A673 (cell line): Measurements from ENCODE around the gene SLC35B2. TPM values are rescaled to one million over a fixed set of nuclear protein-coding genes. Genes with fewer than 3 reads are reported as not detected.

Experiments
- BruUV-seq: library from RNA; stranded (reverse); fragments of 400-500 nt; replicated peaks from 2 replicates; lab custom pipeline; 2021; lab: Mats Ljungman, UMichigan
- CTCF ChIA-PET: fragments of 300-600 bp; sonication (Branson Sonifier 250); formaldehyde crosslinking; loops from one replicate; lab custom pipeline; 2022; ENCODE audit warnings: antibody characterized with exemption; lab: Charles Lee
- POLR2A ChIA-PET: fragments of 300-600 bp; sonication (Branson Sonifier 250); formaldehyde crosslinking; loops from one replicate; lab custom pipeline; 2022; ENCODE audit warnings: antibody characterized with exemption; ENCODE audit not compliant: low non-redundant PET; lab: Charles Lee
- DNase-seq: peaks from one replicate; pipeline ENCODE4 v3.0.0-alpha.2; 2015; ENCODE audit warnings: low spot score
- H3K27ac ChIP-seq: fragments of 200-600 bp; sonication (generic); 2 replicates; pipeline ENCODE4 v1.5.1; 2016; ENCODE audit warnings: mixed run types, low read depth, mild to moderate bottlenecking, mixed read lengths, antibody characterized with exemption, low read length; ENCODE audit not compliant: poor library complexity, severe bottlenecking
- H3K27me3 ChIP-seq: fragments of 200-600 bp; sonication (generic); replicated peaks from 2 replicates; pipeline ENCODE4 v1.6.1; 2017; ENCODE audit warnings: mixed run types, low read depth, mild to moderate bottlenecking, mixed read lengths, antibody characterized with exemption, low read length; ENCODE audit not compliant: insufficient read depth, poor library complexity
- H3K36me3 ChIP-seq: fragments of 200-600 bp; sonication (generic); 2 replicates; pipeline ENCODE4 v1.6.1; 2016; ENCODE audit warnings: mixed run types, mild to moderate bottlenecking, mixed read lengths, antibody characterized with exemption, low read length; ENCODE audit not compliant: insufficient read depth, poor library complexity, severe bottlenecking
- H3K4me1 ChIP-seq: fragments of 200-600 bp; sonication (generic); 2 replicates; pipeline ENCODE4 v1.6.1; 2017; ENCODE audit warnings: mixed run types, mild to moderate bottlenecking, mixed read lengths, antibody characterized with exemption, low read length; ENCODE audit not compliant: insufficient read depth, poor library complexity, severe bottlenecking
- H3K4me3 ChIP-seq: fragments of 200-600 bp; sonication (generic); 2 replicates; pipeline ENCODE4 v1.5.1; 2016; ENCODE audit warnings: low read depth, mixed run types, mild to moderate bottlenecking, mixed read lengths, low read length; ENCODE audit not compliant: poor library complexity, severe bottlenecking
- H3K9me3 ChIP-seq: fragments of 200-600 bp; sonication (generic); 2 replicates; pipeline ENCODE4 v1.6.1; 2016; ENCODE audit warnings: mixed run types, low read depth, mild to moderate bottlenecking, mixed read lengths, antibody characterized with exemption, low read length; ENCODE audit not compliant: poor library complexity, severe bottlenecking
- EZH2 ChIP-seq: fragments of 200-600 bp; sonication (generic); IDR thresholded peaks from 2 replicates; pipeline ENCODE4 v1.6.1; 2017; ENCODE audit warnings: borderline replicate concordance, low read depth, mild to moderate bottlenecking, mixed read lengths, antibody characterized with exemption, low read length; ENCODE audit not compliant: poor library complexity, severe bottlenecking
- intact Hi-C: fragments of 100-400 bp; cut with micrococcal nuclease; formaldehyde crosslinking; loops from one replicate; pipeline ENCODE4 v1.10.0; 2022; ENCODE audit not compliant: unreplicated experiment
- total RNA-seq: library from RNA; stranded (reverse); gene quantifications from 2 replicates; pipeline ENCODE4 v1.2.3, GENCODE V29; 2021
- TF ChIP-seq, protein P1 (sequence below): fragments of 300-800, 200-600 bp; sonication (generic); conservative IDR thresholded peaks from 2 replicates; pipeline ENCODE4 v1.5.1; 2017; ENCODE audit warnings: low read depth, mild to moderate bottlenecking, antibody characterized with exemption, low read length, moderate library complexity, mixed read lengths

SLC35B2 gene
- total RNA-seq, 1 experiment from 2014 or later: 52.0 TPM

DNA sequence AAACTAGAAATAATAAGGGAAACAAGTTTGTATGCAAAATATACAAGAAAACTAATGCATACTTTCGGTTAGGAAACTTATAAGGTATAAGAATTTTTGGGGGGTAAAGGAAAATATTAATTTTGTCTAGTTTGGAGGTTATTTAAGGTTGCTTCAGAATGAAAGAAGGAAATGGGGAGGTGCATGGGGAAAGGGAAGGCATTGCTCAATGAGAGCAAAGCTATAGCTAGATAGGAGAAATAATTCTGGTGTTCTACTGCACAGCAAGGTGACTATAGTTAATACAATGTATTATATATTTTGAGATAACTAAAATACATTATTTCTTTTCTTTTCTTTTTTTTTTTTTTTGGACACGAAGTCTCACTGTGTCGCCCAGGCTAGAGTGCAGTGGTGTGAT lies 46.0 kb downstream of the SLC35B2 start:
- H3K27me3 ChIP-seq: no peaks in the 10 kb centered on the region
- TF ChIP-seq EZH2: no peak
- TF ChIP-seq, protein P1, sequence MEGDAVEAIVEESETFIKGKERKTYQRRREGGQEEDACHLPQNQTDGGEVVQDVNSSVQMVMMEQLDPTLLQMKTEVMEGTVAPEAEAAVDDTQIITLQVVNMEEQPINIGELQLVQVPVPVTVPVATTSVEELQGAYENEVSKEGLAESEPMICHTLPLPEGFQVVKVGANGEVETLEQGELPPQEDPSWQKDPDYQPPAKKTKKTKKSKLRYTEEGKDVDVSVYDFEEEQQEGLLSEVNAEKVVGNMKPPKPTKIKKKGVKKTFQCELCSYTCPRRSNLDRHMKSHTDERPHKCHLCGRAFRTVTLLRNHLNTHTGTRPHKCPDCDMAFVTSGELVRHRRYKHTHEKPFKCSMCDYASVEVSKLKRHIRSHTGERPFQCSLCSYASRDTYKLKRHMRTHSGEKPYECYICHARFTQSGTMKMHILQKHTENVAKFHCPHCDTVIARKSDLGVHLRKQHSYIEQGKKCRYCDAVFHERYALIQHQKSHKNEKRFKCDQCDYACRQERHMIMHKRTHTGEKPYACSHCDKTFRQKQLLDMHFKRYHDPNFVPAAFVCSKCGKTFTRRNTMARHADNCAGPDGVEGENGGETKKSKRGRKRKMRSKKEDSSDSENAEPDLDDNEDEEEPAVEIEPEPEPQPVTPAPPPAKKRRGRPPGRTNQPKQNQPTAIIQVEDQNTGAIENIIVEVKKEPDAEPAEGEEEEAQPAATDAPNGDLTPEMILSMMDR: no peak
- H3K36me3 ChIP-seq: no peaks in the 10 kb centered on the region
- BruUV-seq: no TSS peak
- no peaks in the 10 kb centered on the region for H3K9me3 ChIP-seq
- intact Hi-C loops: no loop called here
- H3K4me1 ChIP-seq: no peaks in the 10 kb centered on the region
- no peak overlapping the region for H3K27ac ChIP-seq
- DNase-seq: no peak
- ChIA-PET POLR2A (no interaction called here), CTCF (no interaction called here)
- no peak overlapping the region for H3K4me3 ChIP-seq

DNA sequence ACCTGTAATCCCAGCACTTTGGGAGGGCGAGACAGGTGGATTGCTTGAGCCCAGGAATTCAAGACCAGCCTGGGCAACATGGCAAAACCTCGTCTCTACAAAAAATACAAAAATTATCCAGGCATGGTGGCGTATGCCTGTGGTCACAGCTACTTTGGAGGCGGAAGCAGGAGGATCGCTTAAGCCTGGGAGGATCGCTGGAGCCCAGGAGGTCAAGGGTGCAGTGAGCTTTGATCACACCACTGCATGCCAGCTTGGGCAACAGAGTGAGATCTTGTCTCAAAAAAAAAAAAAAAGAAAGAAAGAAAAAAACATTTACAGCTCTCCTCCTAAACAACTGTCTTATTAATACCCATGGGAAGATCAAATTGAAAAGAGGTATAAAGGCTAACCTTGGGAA lies 49.4 kb downstream of the SLC35B2 start:
- intact Hi-C loops: no loop called here
- no peaks in the 10 kb centered on the region for H3K4me1 ChIP-seq
- H3K9me3 ChIP-seq: no peaks in the 10 kb centered on the region
- H3K27me3 ChIP-seq: no peaks in the 10 kb centered on the region
- H3K36me3 ChIP-seq: no peaks in the 10 kb centered on the region
- ChIA-PET POLR2A (no interaction called here), CTCF (no interaction called here)
- no peak for DNase-seq
- H3K4me3 ChIP-seq: no peak overlapping the region
- TF ChIP-seq, protein P1: no peak
- no peak for TF ChIP-seq EZH2
- no TSS peak for BruUV-seq
- no peak overlapping the region for H3K27ac ChIP-seq

Other genes with a start within 250 kb of the SLC35B2 start
- 78.8 and 80.4 TPM in 2 replicates for gene MRPL14, start 130.1 kb downstream of the SLC35B2 start, total RNA-seq
- 32.0 and 34.2 TPM in 2 replicates for gene TMEM63B, start 130.0 kb downstream of the SLC35B2 start, total RNA-seq
- gene CAPN11, start 98.7 kb downstream of the SLC35B2 start, total RNA-seq: not detected in 2 replicates
- gene MYMX, start 40.6 kb downstream of the SLC35B2 start, total RNA-seq: 0.81 TPM in 1 of 2 replicates, not detected in the other
- 92.5 and 108 TPM in 2 replicates for gene SLC29A1, start 33.9 kb downstream of the SLC35B2 start, total RNA-seq
- 1,472 and 1,581 TPM in 2 replicates for gene HSP90AB1, start 10.4 kb downstream of the SLC35B2 start, total RNA-seq
- gene NFKBIE, start 8.0 kb upstream of the SLC35B2 start, total RNA-seq: 5.2 and 10.5 TPM in 2 replicates
- gene TMEM151B, start 12.9 kb upstream of the SLC35B2 start, total RNA-seq: 8.7 and 9.9 TPM in 2 replicates
- 25.0 and 26.8 TPM in 2 replicates for gene AARS2, start 55.8 kb upstream of the SLC35B2 start, total RNA-seq
- gene SPATS1, start 85.1 kb upstream of the SLC35B2 start, total RNA-seq: not detected in 2 replicates
- 42.2 and 43.9 TPM in 2 replicates for gene CDC5L, start 130.2 kb upstream of the SLC35B2 start, total RNA-seq